NCI-H1105 (cell line): ENCODE measurements around the gene PDE11A.

Source experiments
- DNase-seq: peaks from one replicate; lab custom pipeline; 2025; lab: John Stamatoyannopoulos, UW

PDE11A gene

GRCh38 chr2:177667626-177668025 lies 405.0 kb downstream of the PDE11A start:
- no peak for DNase-seq

- no peak for DNase-seq
Measured at GRCh38 chr2:177666408-177666807, 406.2 kb downstream of the PDE11A start.

- DNase-seq: no peak
Measured at GRCh38 chr2:177665948-177666347, 406.6 kb downstream of the PDE11A start.

- DNase-seq: no peak
Measured at GRCh38 chr2:177665328-177665727, 407.2 kb downstream of the PDE11A start.

DNA sequence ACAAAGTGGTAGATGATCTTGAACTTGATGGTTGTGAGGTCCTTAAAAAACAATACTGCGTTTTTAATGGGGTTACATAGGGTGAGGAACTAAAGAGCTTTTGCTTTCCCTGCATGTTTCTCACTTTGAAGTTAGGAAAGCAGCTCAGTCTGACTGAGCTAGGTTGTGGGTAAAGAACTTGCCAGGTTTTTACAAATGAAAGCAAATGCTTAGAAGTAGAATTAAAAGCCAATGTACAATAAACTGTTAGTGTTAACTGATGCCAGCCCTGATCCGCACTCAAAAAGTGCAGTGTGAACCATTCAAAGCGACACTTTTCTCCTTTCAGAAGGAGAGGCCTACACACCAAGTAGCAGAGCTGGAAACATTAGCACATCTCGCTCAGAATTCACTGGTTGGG lies 409.7 kb downstream of the PDE11A start:
- no peak for DNase-seq

GRCh38 chr2:177660742-177661141 lies 411.8 kb downstream of the PDE11A start:
- DNase-seq: no peak

DNA sequence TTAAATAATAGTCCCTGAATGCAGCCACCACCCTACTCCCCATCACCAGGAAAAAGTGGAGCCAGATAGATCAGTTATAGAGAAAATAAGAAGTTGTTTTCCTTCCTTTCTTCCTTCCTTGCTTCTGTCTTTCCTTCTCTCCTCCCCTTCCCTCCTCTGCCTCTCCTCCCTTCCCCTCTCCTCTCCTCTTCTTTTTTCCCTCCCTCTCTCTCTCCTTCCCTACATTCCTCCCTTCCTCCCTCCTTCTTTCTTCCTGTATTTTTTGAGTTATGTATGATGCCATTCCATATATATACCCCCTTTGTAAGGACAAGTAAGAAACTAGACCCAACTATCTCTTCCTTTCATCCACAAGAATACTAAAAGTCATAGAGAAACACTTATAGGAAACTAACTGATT lies 414.3 kb downstream of the PDE11A start:
- no peak for DNase-seq

DNA sequence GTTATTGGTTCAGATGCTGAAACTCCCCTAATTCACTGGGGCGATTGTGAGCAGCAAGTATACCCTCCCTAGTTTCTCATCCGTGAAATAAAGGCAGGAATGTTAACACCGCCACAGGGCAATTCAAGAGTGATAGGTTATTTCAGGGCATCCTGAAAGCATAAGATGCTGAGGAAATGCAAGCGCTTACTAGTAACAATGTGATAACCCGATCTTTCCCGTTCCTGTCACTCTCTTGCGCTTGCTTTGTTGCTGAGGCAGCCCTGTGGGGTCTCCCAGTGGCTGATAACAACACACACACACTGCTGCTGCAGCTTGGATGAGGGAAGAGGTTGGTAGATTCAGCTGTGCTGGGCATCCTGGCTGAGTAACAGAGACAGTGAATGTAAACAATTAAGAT lies 420.7 kb downstream of the PDE11A start:
- DNase-seq: no peak

DNA sequence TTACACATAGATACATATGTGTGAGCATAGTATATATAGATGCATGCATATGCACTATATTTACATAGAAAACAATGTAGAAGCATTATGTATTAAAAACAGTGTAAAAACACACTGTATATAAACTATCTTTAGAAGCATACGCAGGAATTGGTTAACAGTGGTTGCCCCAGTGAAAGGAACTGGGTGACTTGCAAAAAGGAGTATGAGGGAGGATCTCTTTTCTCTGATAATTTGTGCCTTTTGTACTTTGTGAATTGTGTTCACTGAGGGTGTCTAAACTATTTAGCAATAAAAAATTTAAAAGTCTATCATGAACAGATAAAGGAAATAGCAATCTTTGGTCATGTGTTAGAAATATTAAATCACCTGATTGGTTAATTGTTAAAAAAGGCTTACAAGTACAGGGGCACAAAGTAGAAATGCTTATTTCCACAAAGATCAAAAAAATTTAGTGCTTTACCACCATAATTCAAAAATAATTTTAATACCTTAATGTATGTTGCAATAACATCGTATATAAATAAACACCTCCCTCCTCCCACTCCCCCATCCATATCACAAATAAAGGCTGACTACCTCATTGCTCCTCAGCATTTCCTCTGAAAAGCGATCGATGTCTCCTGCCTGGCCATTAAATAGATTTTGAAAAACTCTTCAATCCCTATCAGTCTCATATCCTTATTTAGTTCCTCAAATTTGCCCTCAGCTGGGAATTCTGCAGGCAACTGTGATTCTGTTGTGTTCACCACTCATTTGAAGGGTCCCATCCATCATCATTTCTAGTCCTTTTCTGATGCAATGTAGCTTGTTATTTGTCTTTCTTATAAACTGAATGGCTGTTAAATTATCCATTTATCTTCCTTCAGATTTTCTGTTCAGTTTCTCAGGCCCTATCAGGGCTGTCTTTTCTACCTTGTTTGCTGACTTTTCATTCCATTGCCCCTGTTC lies 422.7 kb downstream of the PDE11A start:
- DNase-seq: no peak

- DNase-seq: no peak
Measured at GRCh38 chr2:177646791-177647190, 425.8 kb downstream of the PDE11A start.

DNA sequence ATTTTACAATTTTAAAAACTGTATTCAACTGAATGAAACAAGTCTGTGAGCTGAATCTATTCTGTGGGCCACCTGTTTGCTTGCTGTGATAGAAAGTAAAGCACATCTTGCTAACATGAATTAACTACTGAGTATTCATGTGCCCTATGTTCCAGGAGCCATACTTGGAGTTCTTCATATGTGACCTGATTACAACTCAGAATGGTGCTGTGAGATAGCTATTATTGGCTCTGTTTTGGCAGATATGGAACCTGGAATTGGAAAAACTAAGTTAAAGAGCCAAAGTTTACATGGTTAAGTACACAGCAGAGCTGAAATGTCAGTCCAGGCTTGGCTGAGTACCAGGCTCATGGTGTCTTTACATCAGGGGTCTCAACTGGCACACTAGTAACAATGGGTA lies 426.3 kb downstream of the PDE11A start:
- DNase-seq: no peak

GRCh38 chr2:177641331-177641730 lies 431.2 kb downstream of the PDE11A start:
- no peak for DNase-seq

GRCh38 chr2:177640423-177640822 lies 432.2 kb downstream of the PDE11A start:
- DNase-seq: no peak

GRCh38 chr2:177639262-177639914 lies 433.2 kb downstream of the PDE11A start:
- no peak for DNase-seq

DNA sequence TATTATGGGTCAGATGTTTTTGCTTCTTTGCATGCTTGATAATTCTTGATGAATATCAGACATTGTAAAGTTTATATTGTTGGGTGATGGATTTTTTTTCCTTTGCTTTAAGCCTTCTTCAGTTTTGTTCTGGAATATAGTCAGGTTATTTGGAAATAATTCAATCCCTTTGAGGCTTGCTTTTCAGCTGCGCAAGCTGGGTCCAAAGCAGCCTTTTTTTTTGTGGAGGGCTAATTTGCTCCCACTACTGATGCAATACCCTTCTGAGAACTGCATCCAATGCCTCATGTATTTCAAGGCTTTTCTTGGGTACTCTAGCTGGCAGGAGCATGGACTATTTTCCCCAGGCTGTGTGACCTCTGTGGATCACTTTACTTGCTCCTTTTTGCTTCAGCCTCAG lies 434.1 kb downstream of the PDE11A start:
- no peak for DNase-seq

DNA sequence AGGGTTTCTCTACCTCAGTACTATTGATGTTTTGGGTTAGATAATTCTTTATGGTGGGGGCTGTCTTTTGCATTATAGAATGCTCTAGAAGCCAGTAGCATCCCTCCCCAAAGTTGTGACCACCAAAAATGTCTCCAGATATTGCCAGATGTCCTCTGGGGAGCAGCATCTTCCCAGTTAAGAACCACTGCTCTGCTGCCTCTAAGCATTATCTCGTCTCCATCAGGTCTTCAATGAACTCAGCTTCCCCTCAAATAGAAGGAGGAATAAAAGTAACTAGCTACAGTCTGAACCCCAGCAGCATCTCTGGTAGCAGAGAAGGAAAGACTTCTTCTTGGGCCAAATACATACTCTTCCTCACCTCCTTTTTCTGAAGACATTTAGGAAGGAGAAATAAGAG lies 435.9 kb downstream of the PDE11A start:
- no peak for DNase-seq

DNA sequence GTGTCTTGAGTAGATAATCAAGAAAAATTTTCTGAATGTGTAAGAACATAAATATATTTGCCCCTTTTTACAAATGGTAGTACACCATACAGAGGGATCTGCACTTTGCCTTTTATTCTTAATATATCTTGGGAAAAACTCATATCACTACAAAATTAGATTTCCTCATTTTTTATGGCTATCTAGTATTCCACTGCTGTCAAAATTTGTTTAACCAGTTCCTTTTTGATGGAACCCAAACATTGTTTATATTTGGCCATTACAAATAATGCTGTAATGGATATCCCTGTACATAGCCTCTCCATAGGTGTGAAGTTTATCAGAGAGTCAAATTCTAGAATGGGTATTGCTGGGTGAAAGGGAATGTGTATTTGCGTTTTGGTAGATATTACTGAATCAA lies 436.9 kb downstream of the PDE11A start:
- no peak for DNase-seq

GRCh38 chr2:177633910-177634294 lies 438.7 kb downstream of the PDE11A start:
- DNase-seq: no peak

DNA sequence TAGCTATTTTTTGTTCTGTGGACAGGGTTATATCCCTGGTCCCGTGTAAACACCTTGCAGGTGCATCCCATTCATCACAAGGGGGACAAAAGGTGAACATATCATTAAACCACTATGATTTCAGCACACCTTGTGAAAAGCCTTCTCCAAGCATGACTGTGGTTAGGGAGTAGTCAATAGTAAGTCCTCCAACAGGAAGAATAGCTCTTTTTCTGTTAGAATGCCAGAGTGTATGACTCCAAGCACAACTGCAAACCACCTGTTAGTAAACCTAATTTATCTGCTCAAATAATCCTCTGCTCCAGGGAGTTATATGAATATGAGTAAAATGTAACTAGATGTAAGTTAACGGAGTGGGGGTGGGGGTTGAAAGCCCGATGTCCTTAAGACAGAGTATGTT lies 439.5 kb downstream of the PDE11A start:
- DNase-seq: no peak

- DNase-seq: no peak
Measured at GRCh38 chr2:177631680-177632079, 440.9 kb downstream of the PDE11A start.

GRCh38 chr2:177629357-177630024 lies 443.1 kb downstream of the PDE11A start:
- no peak for DNase-seq

DNA sequence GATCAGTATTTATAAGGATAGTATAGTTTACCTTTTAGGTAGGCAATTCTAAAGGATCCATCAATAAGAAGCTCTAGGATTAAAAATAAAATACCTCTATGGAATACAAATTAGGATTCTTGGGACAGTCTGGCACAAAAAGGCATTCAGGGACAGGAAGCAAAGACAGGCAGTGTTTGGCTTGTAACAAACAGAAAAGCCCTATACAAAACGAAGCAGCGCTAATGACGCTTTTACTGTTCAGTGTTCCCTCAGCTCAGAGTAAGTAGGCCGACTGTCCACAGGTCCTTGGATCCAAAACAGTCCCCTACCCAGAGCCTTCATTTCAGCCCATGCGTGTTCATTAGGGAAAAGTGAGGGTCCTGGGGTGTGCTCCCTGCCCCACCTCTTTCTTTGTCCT lies 443.7 kb downstream of the PDE11A start:
- no peak for DNase-seq
